H1 (cell line): ENCODE data around the gene CST1.
A peak's percentile ranks its signal among the peaks of the same experiment; 100 is the strongest.

Experiments
- CTCF ChIP-seq, 3 experiments: IDR thresholded peaks; 1 replicate in 2 of 3; 2 replicates in 1 of 3; pipeline versions ENCODE4 v1.5.1 to v1.6.1; 2011; ENCODE audit warnings: low read length in 3 of 3, mild to moderate bottlenecking in 3 of 3, inconsistent platforms in 2 of 3, low read depth in 1 of 3, moderate library complexity in 1 of 3; ENCODE audit not compliant: insufficient read depth in 1 of 3; ENCODE audit errors: control extremely low read depth in 1 of 3
- POLR2A ChIP-seq, 2 experiments: IDR thresholded peaks; 1 replicate in 1 of 2; 2 replicates in 1 of 2; pipeline ENCODE4 v1.6.1; 2011; ENCODE audit warnings: low read depth in 2 of 2, low read length in 2 of 2, mild to moderate bottlenecking in 2 of 2; ENCODE audit errors: control extremely low read depth in 1 of 2
- RFX5 ChIP-seq: IDR thresholded peaks from 2 replicates; pipeline ENCODE4 v1.6.1; 2011; ENCODE audit warnings: low read depth, low read length, improper control_type of control experiment, borderline replicate concordance

- TF ChIP-seq POLR2A (IDR thresholded peaks at IDR 0.05; ENCODE audit: control extremely low read depth in 1 of 2, low read depth in 2 of 2, low read length in 2 of 2) (no peak), RFX5 (no peak), CTCF (IDR thresholded peaks at IDR 0.05; ENCODE audit: control extremely low read depth in 1 of 3, insufficient read depth in 1 of 3, low read depth in 1 of 3, low read length in 3 of 3) (peak; percentile 75 to 90 (median 76))
Measured at GRCh38 chr20:23782366-23782983, 31.7 kb upstream of the CST1 start.
